HEK293T (cell line): ENCODE results near the gene IFT81.

Experiments
- ARNT ChIP-seq: fragments of 450-650 bp; IDR thresholded peaks from 2 replicates; pipeline ENCODE4 v1.6.1; 2017; ENCODE audit warnings: mild to moderate bottlenecking
- CTBP1 ChIP-seq: fragments of 450-650 bp; IDR thresholded peaks from 2 replicates; pipeline ENCODE4 v1.6.1; 2016; ENCODE audit warnings: borderline replicate concordance
- ELF4 ChIP-seq: fragments of 450-650 bp; IDR thresholded peaks from 2 replicates; pipeline ENCODE4 v1.6.1; 2017; ENCODE audit warnings: antibody characterized with exemption
- FOXA1 ChIP-seq: fragments of 450-650 bp; IDR thresholded peaks from 2 replicates; pipeline ENCODE4 v1.6.1; 2016; ENCODE audit warnings: mild to moderate bottlenecking
- FOXM1 ChIP-seq: fragments of 450-650 bp; IDR thresholded peaks from 2 replicates; pipeline ENCODE4 v1.6.1; 2017; ENCODE audit warnings: mild to moderate bottlenecking, borderline replicate concordance
- HDGF ChIP-seq: fragments of 450-650 bp; IDR thresholded peaks from 2 replicates; pipeline ENCODE4 v1.6.1; 2017; ENCODE audit warnings: antibody characterized with exemption, borderline replicate concordance
- SP1 ChIP-seq: fragments of 450-650 bp; IDR thresholded peaks from 2 replicates; pipeline ENCODE4 v1.6.1; 2017
- SUZ12 ChIP-seq: fragments of 450-650 bp; IDR thresholded peaks from 2 replicates; pipeline ENCODE4 v1.6.1; 2016; ENCODE audit warnings: mild to moderate bottlenecking
- TARDBP ChIP-seq: fragments of 450-650 bp; IDR thresholded peaks from 2 replicates; pipeline ENCODE4 v1.6.1; 2016
- ZNF384 ChIP-seq: fragments of 450-650 bp; IDR thresholded peaks from 2 replicates; pipeline ENCODE4 v1.6.1; 2016

DNA sequence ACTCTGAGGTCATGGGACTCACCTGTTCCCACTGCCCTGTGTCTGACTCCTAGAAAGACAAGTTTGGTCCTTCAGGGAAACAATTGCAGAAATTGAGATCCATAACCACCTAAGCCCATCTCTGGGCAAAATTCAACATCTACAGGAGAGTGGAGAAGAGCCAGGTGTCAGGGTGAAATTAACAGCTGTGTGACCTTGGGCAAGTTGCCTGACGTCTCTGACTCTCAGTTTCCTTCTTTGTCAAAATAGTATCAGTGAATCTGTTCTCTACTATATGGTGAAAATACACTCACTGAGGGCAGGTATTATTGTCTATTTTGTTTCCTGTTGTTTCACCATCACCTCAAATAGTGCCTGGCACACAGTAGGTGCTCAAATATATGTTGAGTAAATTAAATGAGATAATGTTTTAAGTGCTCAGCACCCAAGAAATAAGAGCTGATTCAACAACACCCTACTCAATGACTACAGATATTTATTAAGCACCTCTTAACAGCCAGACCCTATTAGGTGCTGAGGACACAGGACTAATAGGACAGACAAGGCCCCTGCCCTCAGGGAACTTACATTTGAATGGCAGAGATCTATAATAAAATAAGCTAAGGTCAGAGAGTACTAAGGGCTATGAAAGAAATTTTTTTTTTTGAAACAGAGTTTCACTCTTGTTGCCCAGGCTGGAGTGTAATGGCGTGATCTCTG is 14.2 kb upstream of the IFT81 start:
- TF ChIP-seq ARNT (no peak), FOXA1 (no peak), SUZ12 (no peak), ELF4 (no peak), SP1 (no peak), FOXM1 (no peak), HDGF (no peak), ZNF384 (no peak), CTBP1 (no peak), TARDBP (no peak)
